Mesenteric fat pad (tissue), 1 donor: ENCODE data around the gene FARP1. TPM values are rescaled to one million over a fixed set of nuclear protein-coding genes. Genes with fewer than 3 reads are reported as not detected.

ENCODE experiments used
- DNase-seq: peaks from one replicate; pipeline ENCODE4 v3.0.0-alpha.2; 2020; ENCODE audit warnings: low spot score
- total RNA-seq: library from RNA; stranded (reverse); fragmentation: NEBNext Ultra II Directional; extraction: Animal tissue kit (Norgen Biotek cat#: 25700); gene quantifications from one replicate; pipeline ENCODE4 v1.2.1, GENCODE V29; 2021
- donor health status: DM: yes; HTN: yes; CAD: no.

The FARP1 gene
- total RNA-seq, 1 donor from 2014 or later = 42.5 TPM

DNA sequence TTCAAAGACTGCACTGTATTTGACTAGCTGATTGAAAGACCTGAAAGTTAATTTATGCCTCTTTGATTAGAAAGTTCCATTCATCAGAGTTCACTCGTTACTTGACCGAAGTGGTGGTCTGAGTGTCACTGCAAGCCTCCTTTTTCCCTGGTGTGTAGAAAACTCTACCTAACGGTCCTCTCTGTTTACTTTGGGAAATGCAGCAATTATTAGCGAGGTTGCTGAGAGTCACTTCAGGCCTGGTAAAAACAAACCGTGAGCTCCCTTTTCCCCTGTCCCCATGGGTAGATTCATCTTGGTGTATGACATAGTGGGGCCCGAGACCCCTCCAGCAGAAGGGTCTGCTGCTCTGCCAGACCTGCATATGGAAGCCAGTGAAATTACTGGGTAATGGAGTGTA, 161.0 kb downstream of the FARP1 start:
- DNase-seq = no peak

DNA sequence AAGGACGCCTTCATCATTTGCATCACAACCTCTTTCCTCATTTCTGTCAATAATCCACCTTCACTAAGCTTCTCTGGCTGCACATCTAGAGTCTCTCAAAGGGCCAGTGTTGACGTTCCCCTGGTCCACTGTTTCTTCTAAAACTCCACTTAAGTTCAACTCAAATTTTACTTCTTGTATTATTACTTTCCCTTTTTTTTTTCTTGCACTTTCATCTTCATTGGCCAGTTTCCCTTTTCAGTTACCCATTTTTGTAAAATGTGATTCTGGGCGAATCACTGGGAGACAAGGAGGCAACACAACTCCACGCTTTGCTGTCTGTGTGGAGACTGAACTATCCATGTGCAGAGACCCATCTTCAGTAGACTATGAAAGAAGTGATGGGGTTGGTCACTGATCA, 162.8 kb downstream of the FARP1 start:
- no peak for DNase-seq

DNA sequence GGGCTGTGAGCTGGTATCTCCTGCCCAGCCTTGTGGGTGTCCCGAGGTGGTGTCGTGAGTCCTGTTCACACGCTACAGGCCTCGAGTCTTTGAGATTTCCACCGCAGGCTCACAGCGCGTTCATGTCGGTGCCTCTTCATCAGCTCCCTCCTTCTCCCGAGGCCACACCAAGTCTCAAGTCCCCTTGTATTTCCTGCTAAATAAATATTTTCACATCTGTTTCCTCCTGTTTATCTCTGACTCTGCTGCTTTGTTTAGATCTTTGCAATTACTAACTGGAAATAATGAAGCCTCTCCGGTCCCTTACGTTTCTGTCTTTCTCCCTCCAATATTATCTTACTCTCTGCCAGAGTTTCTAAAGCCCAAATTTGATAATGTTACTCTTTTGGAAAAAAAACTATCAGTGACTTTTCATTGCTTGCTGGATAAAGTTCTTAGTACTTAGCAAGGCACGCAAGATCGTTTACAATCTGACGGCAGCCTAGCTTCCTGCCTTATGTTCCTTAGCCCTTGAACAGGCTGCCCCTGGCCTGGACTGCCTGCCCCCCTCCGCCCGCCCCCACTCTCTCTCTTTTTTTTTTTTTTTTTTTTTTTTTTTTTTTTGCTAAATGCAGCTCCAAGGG, 164.7 kb downstream of the FARP1 start:
- DNase-seq = no peak

DNA sequence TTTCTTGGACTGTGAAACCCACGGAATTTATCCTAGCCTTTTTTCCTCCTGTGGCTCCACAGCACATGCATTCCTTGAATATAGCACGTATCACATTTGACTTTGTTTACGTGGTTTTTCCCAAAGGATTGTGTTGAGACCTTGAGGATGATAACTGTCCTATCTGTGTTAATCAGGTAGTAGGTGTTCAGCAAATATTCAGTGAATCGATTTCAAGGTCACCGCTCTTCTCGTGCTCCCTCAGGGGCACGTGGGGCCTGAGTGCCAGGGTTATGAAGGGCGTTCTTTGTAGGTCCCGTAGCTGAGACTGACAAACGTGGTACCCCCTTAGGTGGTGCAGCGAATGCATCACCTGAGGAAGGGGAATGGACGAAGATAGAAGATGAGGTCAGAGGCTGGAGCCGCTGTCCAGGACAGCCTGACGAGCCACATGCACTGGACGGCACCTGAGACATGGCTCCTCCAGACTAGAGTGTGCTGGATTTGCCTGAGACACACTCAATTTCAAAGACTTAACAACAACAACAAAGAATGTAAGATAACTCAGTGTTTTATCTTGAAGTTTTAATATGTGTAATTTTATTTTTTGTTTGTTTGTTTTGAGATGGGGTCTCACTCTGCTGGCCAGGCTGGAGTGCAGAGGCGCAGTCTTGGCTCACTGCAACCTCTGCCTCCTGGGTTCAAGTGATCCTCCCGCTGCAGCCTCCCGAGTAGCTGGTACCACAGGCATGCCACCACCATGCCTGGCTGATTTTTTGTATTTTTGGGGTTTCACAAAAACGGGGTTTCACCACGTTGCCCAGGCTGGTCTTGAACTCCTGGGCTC, 165.4 kb downstream of the FARP1 start:
- DNase-seq = no peak

DNA sequence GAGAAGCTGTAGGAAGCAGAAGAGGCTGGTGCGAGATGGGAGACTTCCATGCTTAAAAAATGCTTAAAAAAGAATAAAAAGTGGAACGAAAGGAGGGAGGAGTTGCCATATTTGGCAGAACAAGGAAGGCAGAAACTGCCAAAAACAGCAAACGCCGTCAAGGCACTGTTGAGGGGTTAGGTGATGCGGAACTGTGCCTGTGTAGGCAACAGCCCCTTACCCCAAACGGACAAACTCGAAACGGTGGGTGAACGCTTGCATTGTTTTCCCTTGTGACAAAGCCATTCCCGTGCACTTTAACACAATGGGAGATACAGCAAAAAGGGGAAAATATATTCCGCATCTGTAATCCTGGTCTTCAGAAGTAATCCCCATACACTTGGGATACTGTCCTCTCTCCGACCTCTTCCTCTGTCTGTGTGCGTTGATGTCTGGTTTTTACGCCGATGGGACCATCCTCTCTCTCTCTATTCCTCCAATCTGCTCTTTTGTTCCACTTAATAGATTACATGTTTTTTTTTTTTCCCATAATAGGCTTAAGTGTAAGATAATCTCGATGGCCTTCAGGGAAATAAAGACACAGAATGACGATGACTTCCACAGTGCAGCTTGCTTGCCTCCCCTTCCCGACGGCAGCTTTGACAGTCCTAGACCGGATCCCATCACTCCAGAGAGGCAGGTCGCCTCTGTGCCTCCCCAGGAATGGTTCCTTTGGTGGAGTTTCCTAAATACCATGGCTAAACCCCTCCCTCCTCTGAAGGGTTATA, 166.9 kb downstream of the FARP1 start:
- no peak for DNase-seq

DNA sequence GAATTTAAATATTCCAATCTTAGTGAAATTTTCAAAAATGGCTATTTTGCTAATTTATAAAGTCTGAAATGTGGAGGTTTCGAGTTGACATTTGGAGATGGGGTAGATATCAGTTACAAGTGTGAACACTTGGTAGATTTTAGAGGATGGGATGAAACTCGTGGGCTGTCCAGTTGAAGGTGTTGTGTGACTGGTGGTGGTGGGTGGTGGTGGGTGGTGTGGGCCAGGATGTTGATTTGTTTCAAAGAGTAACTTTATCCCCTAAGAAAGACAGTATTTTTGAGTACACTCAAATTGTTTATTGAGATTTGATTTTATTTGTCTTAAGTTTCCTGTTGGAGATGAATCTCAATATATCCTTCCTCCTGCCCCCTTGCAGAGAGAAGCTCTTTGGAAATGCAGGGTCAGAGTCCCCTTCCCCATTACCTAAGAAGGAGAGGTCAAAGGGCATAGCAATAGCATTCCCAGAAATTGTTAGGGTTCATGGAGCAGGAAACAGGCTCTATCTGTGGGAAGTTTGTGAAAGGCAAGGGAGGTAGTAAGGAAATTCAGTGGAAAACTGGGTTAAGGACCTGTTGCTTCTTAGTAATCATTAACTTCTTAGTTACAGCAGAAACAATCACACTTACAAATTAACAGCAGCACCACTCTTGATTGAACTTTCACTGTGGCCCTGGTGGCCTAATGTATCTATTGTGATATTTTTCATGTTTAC, 167.7 kb downstream of the FARP1 start:
- no peak for DNase-seq

DNA sequence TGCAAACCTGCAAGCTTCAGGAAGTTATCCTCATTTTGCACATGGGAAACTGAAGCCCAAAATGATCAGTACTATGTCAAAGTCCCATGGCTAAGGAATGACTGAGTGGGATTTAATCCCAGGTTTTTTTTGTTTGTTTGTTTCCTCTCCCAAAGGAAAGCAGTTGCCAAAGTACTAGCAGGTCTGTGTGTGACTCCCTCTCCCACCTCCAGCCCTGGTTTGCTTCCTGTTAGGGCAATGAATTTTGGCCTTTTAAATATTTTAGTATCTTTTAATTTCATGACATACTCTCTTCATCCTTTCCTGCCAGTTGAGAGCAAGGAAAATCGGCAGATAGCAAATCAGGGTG, 168.3 kb downstream of the FARP1 start:
- DNase-seq = no peak

DNA sequence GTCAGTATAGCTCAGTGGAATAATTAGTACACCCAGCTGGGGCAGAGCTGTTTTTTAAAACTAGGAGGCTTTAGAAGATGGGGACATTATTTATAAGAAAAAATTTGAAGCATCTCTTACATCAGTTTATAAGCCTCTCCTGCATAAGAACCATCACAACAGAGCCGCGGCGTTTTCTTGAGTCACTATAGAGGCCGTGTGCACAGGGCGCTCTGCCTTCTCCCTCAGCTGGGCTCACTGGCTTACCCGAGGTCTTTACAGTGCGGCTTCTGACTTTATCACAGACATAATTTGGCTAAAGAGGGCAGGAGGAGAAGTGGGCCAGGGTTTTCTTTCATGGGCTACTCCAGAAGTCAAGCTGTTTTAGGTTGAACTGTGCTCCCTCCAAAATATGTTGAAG, 169.7 kb downstream of the FARP1 start:
- no peak for DNase-seq

DNA sequence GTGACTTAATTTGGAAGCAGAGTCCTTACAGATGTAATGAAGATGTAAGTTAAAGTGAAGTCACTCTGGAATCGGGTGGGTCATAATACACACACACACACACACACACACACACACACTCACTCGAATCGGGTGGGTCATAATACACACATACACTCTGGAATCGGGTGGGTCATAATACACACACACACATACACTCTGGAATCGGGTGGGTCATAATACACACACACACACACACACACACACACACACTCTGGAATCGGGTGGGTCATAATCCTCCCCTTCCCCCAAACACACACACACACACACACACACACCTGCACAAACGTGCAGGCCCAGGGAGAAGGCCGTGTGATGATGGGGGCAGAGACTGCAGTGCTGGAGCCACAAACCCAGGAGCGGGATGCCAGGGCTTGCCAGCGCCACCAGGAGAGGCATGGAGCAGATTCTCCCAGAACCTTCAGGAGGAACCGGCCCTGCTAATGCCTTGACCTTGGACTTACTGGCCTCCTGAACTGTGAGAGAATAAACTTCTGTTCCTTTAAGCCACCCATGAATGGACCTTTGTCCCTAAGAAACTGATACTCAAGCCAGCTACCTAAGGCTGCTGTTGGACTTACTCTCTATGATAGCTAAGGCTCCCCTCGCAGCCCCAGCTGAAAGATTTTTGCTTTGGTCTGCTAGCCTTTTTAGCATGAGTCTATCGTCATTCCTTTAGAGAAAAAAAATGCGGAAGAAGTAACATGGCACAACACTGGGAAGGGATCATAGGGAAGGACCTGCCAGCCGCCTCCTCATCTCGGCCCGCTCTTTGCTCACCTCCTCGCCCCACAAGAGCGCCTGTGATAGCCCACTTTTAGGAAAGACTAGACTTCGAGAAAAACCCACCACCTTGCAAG, 170.4 kb downstream of the FARP1 start:
- no peak for DNase-seq

DNA sequence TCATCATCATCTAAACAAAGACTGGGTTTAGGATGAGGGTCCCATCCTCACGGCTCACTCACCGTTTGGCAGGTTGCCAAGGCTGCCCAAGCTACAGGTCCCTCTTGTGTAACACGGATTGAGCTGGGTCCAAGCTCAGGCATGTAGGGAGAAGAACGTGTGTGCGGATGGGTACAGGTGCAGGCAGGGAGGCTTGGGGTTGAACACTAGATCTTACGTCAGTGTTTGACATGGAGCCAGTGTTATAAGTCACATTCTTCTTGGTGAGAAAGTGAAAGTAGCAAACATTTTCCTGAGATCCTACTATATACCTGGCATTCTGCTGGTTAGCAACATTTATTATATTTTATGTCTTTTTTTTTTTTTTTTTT, 171.0 kb downstream of the FARP1 start:
- DNase-seq = no peak

DNA sequence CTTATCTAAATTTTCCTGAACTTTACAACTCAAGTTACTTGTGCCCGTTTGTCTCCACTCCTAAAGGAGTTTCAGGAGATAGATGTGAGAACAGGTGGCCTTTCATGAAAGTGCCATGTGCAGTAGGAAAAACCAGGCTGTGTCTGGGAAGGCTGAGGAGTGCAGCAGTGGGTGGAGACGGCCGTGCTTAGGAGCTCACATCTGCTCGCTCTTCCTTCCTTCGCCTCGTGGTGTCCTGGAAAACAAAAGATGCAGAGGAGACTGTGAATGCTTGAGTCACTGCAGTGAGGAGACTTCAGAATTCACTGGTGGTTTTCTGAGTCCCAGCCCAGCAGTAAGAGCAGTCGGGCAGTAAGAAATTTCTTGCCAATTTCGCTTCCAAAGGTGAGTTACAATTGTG, 172.6 kb downstream of the FARP1 start:
- no peak for DNase-seq

DNA sequence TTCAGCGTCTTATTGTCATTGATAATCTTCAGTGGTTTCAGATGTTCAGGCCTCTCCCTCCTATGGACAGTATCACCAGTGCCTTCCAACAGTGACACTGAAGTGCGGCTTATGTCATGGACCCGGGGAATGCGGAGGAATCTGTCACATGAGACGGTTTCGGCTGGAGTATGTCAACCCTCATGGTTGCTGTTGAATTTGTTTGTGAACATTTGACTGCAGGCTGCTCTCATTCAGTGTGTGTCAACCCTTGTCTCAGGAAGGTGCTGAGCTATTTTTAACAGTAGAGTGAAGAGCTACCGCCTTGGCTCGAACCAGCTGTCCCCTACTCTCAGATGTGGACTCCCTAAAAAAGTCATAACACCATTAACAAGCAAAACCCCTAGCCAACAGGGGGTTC, 173.0 kb downstream of the FARP1 start:
- no peak for DNase-seq

DNA sequence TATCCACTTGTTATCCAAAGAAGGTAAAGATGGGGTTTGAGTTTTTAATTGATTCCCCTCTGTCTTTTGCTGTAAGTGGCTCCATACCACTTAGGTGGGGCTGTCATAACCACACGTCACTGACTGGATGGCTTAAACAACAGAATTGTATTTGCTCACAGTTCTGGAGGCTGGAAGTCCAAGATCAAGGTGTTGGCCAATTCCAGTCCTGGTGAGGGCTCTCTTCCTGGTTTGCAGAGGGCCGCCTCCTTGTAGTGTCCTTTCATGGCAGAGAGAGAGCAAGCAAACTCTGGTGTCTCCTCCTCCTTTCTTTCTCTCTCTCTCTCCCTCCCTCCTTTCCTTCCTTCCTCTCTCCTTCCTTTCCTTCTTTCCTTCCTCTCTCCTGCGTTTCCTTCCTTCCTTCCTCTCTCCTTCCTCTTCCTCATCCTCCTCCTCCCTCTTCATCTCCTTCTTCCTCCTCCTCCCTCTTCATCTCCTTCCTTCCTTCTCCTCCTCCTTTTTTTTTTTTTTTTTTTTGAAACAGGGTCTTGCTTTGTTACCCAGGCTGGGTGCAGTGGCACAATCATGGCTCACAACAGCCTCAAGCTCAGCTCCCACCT, 174.8 kb downstream of the FARP1 start:
- no peak for DNase-seq

DNA sequence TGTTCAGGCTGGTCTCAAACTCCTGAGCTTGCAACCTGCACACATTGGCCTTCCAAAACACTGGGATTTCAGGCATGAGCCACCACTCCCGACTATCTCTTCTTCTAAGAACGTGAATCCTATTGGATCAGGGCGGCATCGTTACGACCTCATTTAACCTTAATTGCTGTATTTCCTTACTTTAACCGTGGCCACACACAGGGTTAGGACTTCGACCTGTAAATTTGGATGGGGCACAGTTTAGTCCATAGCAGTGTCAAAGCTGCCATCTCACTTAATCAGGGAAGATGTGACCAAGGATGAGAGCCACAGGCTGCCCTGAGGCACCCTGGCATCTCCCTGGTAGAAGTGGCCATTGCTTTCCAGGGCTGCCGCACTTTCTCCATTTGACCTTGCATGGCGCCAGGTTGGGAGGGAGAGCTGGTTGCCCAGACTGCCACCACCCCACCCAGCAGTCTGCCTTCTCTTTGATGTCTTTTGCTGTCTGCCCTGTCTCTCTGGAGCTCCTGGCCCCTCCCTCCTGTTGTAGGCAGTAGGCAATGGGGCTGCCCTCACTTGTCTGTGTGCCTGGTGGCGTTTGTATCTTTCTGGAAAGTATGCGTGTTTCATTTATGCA, 175.5 kb downstream of the FARP1 start:
- no peak for DNase-seq

DNA sequence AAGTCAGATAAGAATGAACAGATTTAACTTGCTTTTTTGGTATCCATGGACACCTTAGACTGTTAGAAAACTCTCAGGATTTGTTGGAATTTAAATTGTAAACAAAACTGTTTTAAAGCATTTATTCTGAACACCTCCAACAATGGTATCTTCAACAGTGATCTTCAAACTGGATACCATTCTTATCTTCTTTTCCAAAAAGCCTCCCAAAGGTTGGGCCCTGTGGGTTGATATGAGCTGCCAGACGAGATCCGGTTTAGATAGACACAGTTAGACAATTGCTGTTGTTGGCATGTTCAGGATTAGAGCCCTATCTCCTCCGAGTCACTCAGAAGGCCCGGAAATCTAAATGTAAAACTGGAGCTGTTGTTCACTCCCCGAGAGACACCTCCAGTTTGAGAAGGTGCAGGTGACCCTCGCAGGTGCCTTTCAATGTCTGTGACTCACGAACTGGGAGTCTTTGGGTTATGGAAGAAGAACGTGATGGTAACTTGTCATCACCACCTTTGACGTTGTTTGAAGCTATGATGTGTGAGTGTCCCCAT, 177.7 kb downstream of the FARP1 start:
- DNase-seq = no peak

DNA sequence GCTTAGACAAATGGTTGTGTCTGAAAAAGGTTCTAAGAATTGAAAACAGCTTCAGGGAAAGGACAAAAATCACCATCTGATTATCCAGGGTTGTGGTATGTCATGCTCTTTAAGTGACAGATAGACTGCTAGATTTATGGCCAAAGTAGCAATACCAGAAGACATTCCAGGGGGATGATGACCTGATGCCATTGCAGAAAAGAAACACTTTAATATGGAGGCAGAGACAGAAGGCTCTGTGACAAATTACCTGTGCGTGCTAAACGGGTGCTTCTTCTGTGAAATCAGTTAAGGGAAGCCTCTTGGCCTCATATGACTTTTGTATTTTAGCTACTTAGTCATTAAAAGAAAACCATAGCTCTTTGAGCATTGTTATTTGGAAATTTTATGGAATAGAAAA, 178.5 kb downstream of the FARP1 start:
- no peak for DNase-seq

DNA sequence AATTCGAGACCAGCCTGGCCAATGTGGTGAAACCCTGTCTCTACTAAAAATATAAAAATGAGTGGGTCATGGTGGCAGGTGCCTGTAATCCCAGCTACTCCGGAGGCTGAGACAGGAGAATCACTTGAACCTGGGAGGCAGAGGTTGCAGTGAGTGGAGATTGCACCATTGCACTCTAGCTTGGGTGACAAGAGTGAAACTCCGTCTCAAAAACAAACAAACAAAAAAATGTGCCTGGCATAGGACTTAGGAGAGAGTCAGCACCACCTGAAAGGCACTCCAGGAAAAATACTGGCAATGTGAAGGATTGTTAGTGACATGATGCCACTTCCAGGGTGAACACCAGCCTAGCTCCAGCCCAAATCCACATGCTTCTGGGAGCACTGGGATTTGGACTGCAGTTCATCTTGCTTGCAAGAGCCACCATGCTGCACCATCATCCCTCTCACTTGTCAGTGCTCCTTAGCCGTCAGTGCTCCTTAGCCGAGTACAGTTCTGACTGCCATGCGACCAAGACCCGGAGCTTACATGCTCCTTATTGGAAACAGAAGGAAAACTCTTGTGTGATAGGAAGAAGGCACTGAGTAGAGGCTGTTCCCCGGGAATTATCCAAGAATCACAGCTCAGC, 179.3 kb downstream of the FARP1 start:
- no peak for DNase-seq

DNA sequence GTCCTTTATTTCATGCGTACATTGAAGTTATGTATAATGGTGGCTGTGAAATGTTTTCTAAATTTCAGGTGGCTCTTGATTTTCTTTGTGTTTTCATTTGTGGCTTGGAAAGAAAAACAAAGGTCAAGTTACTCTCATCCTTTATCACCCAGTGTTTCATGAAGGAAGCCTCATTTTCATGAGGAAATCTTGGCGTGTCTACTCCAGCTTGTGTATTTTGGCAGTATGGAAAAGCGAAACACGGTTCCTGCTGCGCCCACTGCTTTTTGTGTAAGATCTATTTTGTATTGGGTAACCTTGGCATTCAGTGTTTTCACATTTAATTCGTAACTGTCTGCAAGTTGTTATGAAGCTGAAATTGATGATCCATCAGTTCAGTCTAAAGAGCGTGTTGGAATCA, 181.2 kb downstream of the FARP1 start:
- no peak for DNase-seq

DNA sequence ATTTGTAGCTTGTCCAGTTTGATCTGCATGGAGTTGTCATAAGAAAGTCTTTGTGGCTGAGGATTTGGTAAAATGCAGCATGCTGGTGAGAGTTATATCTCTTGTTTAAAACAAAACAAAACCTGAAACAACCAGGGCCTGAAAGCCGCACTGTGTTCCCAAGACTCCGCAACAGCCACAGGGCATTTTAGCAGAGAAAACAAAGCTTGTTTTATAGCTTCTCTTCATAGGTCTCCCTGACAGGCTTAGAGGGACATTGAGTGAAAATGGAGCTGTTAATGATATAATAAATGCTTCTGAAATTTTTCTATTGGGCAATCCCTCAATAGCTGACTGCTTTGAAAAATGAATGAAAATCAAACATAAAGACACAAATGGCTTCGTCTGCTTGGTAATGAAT, 182.8 kb downstream of the FARP1 start:
- no peak for DNase-seq
